Activated CD8-positive, alpha-beta T cell treated with anti-CD3 and anti-CD28 coated beads for 36 hours (primary cell): ENCODE results near the gene GDAP2. TPM values are rescaled to one million over a fixed set of nuclear protein-coding genes. Genes with fewer than 3 reads are reported as not detected.

Experiments
- ATAC-seq: fragments of 200-7000 bp; cut with Tn5 transposase; one replicate; pipeline ENCODE4 v1.10.0; 2021; ENCODE audit warnings: mild to moderate bottlenecking, moderate library complexity
- CTCF ChIA-PET: fragments of 350-600 bp; sonication (Branson Sonifier 250); formaldehyde crosslinking; loops from one replicate; lab custom pipeline; 2021; ENCODE audit warnings: antibody characterized with exemption; lab: Charles Lee
- POLR2A ChIA-PET: fragments of 350-600 bp; sonication (Branson Sonifier 250); formaldehyde crosslinking; loops from one replicate; lab custom pipeline; 2021; ENCODE audit warnings: antibody characterized with exemption; lab: Charles Lee
- DNase-seq: peaks from one replicate; pipeline ENCODE4 v3.0.0-alpha.2; 2020
- H3K27ac Mint-ChIP-seq: one replicate; pipeline ENCODE4 v1.8.0; 2021; ENCODE audit warnings: mild to moderate bottlenecking, mixed read lengths
- H3K27me3 Mint-ChIP-seq: one replicate; pipeline ENCODE4 v1.8.0; 2021; ENCODE audit warnings: mixed read lengths
- H3K36me3 Mint-ChIP-seq: one replicate; pipeline ENCODE4 v1.8.0; 2021; ENCODE audit warnings: low read depth, mixed read lengths
- H3K4me1 Mint-ChIP-seq: one replicate; pipeline ENCODE4 v1.8.0; 2021; ENCODE audit warnings: low read depth, mixed read lengths
- H3K4me3 Mint-ChIP-seq: one replicate; pipeline ENCODE4 v1.8.0; 2021; ENCODE audit warnings: mild to moderate bottlenecking, moderate library complexity, mixed read lengths
- H3K9me3 Mint-ChIP-seq: one replicate; pipeline ENCODE4 v1.8.0; 2021; ENCODE audit warnings: mixed read lengths
- intact Hi-C: fragments of 100-400 bp; cut with micrococcal nuclease; formaldehyde crosslinking; loops from one replicate; pipeline ENCODE4 v1.10.0; 2022
- total RNA-seq, 2 experiments: library from RNA; stranded (reverse); gene quantifications; one replicate each; pipeline ENCODE4 v1.2.3, GENCODE V29; 2021
- TF ChIP-seq, protein P1 (sequence below): fragments of 200-600 bp; IDR thresholded peaks from one replicate; pipeline ENCODE4 v1.8.0; 2022; ENCODE audit warnings: antibody characterized with exemption, mild to moderate bottlenecking

GDAP2 gene
- total RNA-seq, 2 experiments from 2014 or later = 18.5 to 20.4 TPM

DNA sequence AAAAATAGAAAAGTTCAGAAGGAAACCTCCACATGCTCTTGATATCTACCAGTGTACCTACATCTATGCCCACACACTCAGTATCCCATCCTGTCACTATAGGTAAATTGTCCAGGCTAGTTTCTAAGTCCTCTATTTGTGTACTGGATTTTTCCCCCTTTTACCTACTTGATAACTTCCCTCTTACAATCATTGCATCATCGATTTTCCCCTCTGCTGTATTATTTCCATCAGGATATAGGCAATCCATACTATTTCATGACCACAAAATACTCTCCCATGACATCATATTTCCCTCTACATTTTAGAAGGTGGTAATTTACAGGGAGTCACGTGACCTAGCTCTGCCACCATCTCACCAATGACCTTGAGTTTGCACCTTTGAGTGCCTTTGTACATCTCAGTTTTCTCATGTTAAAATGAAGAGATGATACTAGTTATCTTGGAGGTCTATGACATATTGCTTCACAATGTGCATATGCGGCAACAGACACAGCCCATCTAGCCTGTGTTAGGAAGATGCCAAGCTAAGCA is 88.2 kb downstream of the GDAP2 start:
- Mint-ChIP-seq H3K36me3 (peaks cover 46% of the 10 kb centered on the region), H3K27me3 (no peaks in the 10 kb centered on the region), H3K4me1 (no peaks in the 10 kb centered on the region), H3K4me3 (no peak overlapping the region), H3K27ac (no peak overlapping the region), H3K9me3 (peaks cover 20% of the 10 kb centered on the region)
- no peak for DNase-seq
- TF ChIP-seq, protein P1, sequence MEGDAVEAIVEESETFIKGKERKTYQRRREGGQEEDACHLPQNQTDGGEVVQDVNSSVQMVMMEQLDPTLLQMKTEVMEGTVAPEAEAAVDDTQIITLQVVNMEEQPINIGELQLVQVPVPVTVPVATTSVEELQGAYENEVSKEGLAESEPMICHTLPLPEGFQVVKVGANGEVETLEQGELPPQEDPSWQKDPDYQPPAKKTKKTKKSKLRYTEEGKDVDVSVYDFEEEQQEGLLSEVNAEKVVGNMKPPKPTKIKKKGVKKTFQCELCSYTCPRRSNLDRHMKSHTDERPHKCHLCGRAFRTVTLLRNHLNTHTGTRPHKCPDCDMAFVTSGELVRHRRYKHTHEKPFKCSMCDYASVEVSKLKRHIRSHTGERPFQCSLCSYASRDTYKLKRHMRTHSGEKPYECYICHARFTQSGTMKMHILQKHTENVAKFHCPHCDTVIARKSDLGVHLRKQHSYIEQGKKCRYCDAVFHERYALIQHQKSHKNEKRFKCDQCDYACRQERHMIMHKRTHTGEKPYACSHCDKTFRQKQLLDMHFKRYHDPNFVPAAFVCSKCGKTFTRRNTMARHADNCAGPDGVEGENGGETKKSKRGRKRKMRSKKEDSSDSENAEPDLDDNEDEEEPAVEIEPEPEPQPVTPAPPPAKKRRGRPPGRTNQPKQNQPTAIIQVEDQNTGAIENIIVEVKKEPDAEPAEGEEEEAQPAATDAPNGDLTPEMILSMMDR = no peak
- no peak for ATAC-seq
- intact Hi-C loops = no loop called here
- CTCF ChIA-PET = no interaction called here
- POLR2A ChIA-PET = no interaction called here

DNA sequence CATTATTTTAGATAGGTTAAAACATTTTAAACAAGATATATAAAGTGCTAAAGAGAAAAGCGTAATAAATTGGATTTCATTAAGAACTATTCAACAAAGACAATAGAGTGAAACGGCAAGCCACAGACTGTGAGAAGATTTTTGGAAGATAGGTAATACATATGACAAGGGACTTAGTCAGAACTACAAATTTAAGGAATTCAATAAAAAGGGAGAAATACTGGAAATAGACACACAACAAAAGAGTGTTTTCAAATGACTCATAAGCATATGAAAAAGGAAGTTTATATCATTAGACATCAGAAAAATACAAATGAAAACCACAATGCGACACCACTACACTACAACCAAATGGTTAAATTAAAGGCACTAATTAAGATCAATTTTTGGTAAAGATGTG is 90.5 kb downstream of the GDAP2 start:
- no peaks in the 10 kb centered on the region for H3K27me3 Mint-ChIP-seq
- intact Hi-C loops = no loop called here
- no peak for ATAC-seq
- no peak overlapping the region for H3K27ac Mint-ChIP-seq
- no peak overlapping the region for H3K4me3 Mint-ChIP-seq
- ChIA-PET POLR2A (no interaction called here), CTCF (no interaction called here)
- no peak for DNase-seq
- TF ChIP-seq, protein P1 = no peak
- peaks cover 9% of the 10 kb centered on the region for H3K9me3 Mint-ChIP-seq
- peaks cover 26% of the 10 kb centered on the region for H3K36me3 Mint-ChIP-seq
- no peaks in the 10 kb centered on the region for H3K4me1 Mint-ChIP-seq

DNA sequence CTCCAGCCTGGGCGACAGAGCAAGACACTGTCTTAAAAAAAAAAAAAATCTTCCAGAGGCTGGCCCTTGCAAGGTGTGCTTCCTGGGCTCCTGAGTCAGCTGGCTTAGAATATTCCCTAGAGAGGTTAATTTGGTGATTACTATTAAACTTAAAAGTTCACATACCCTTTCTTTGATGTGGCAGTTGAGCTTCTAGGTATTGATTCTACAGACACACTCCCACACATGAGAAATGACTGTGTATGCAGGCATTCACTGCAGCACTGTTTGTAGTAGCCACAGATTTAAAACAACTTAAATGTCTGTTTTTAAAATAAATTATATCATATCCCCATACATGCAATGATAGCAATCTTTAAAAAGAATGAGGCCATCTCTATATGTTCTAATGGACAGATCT is 93.4 kb downstream of the GDAP2 start:
- CTCF ChIA-PET = no interaction called here
- Mint-ChIP-seq H3K27ac (no peak overlapping the region), H3K36me3 (peaks cover 15% of the 10 kb centered on the region), H3K4me3 (no peak overlapping the region), H3K9me3 (peaks cover 3% of the 10 kb centered on the region), H3K4me1 (no peaks in the 10 kb centered on the region), H3K27me3 (no peaks in the 10 kb centered on the region)
- no peak for DNase-seq
- intact Hi-C loops = no loop called here
- POLR2A ChIA-PET = no interaction called here
- no peak for ATAC-seq
- TF ChIP-seq, protein P1 = no peak

DNA sequence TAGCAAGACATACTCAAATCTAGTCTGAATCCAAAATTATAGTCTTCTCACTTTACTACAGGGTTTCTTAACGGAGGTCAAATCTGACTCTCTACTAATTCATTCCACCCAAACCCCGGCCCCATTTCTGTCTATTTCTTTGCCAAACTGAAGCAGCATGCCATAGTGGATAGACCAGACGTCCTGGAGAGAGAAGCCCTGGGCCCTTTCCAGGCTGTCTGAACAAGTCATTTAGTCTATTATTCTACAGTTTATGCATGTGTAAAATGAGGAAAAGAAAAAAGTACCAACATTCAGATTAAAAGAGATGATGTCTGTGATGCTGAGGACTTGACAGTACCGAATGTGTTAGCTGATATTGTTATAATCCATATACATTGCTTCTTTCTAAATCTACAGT is 95.0 kb downstream of the GDAP2 start:
- peaks cover 1% of the 10 kb centered on the region for H3K27me3 Mint-ChIP-seq

DNA sequence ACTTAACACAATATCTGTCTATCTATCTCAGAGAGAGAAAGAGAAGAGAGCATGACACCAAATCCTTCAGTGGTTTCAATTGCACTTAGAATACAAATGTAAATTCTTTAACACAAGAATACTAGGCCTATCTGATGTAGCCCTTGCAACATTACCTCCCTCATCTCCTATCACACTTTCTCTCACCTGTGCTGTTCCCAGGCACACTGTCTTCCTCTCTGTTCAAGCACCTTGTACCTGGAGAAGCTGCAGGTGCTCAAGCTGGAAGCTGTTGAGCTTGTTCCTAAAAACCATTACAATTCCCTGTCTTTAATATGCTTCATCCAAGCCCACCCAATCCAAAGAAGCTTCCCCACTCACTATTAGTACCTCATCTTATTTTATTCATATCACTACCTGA is 97.0 kb downstream of the GDAP2 start:
- DNase-seq = no peak
- Mint-ChIP-seq H3K27me3 (peaks cover 1% of the 10 kb centered on the region), H3K9me3 (peaks cover 5% of the 10 kb centered on the region), H3K36me3 (peaks cover under 1% of the 10 kb centered on the region), H3K27ac (no peak overlapping the region), H3K4me3 (no peak overlapping the region), H3K4me1 (no peaks in the 10 kb centered on the region)
- ChIA-PET CTCF (no interaction called here), POLR2A (no interaction called here)
- TF ChIP-seq, protein P1 = no peak
- intact Hi-C loops = no loop called here
- ATAC-seq = no peak

More for the DNA sequence above, 95.0 kb downstream of the GDAP2 start:
- ChIA-PET POLR2A (no interaction called here), CTCF (interaction anchor here (1.4 kb wide), 1 partner anchor 76 kb away, joined by 4 read pairs; no protein-coding TSS in a partner anchor)
- intact Hi-C loops = no loop called here
- TF ChIP-seq, protein P1 = no peak
- DNase-seq (no peak), ATAC-seq (no peak)
- Mint-ChIP-seq H3K4me1 (no peaks in the 10 kb centered on the region), H3K9me3 (peaks cover 8% of the 10 kb centered on the region), H3K36me3 (peaks cover 11% of the 10 kb centered on the region), H3K27ac (no peak overlapping the region), H3K4me3 (no peak overlapping the region)
